AG04449 (cell line): ENCODE results near the gene BCL11A.

Experiments
- CTCF ChIA-PET: fragments of 350-600 bp; formaldehyde crosslinking; extraction: SDS; loops from one replicate; lab custom pipeline; 2021; ENCODE audit warnings: antibody characterized with exemption; lab: Yijun Ruan, JAX
- POLR2A ChIA-PET: fragments of 400-600, 350-600 bp; formaldehyde crosslinking; extraction: SDS; loops from one replicate; lab custom pipeline; 2020; ENCODE audit warnings: antibody characterized with exemption, inconsistent platforms; lab: Yijun Ruan, JAX
- DNase-seq: peaks from one replicate; pipeline ENCODE4 v3.0.0-alpha.2; 2010; ENCODE audit warnings: low read depth, low spot score
- H3K4me3 ChIP-seq: 2 replicates; pipeline ENCODE4 v1.5.1; 2011; ENCODE audit warnings: low read depth, mild to moderate bottlenecking, control low read depth, low read length
- TF ChIP-seq, protein P1 (sequence below): IDR thresholded peaks from one replicate; pipeline ENCODE4 v1.5.1; 2011; ENCODE audit warnings: mild to moderate bottlenecking, moderate library complexity, low read length, control low read depth, inconsistent platforms; ENCODE audit not compliant: insufficient read depth; ENCODE audit errors: missing control alignments

BCL11A gene

DNA sequence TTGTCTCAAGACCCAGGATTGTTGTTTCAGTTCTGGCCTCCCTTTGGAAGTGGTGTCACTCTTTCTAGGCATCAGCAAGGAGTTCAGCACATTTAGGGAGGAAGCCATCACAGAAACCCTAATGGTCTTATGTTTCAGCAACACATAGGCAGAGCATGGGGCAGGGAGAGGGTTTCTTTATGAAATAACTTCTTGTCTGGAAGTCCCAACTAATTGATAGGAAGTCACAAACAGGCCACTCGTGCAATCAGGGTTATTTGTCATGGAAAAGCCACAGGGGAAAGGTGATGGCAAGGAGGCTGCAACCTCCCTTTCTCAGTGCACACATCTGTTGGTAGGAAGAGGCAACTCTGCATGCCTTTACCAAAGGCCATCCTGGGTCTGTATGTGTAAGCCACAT is 103.0 kb downstream of the BCL11A start:
- ChIA-PET CTCF (no interaction called here), POLR2A (no interaction called here)
- no peak overlapping the region for H3K4me3 ChIP-seq
- no peak for DNase-seq
- TF ChIP-seq, protein P1, sequence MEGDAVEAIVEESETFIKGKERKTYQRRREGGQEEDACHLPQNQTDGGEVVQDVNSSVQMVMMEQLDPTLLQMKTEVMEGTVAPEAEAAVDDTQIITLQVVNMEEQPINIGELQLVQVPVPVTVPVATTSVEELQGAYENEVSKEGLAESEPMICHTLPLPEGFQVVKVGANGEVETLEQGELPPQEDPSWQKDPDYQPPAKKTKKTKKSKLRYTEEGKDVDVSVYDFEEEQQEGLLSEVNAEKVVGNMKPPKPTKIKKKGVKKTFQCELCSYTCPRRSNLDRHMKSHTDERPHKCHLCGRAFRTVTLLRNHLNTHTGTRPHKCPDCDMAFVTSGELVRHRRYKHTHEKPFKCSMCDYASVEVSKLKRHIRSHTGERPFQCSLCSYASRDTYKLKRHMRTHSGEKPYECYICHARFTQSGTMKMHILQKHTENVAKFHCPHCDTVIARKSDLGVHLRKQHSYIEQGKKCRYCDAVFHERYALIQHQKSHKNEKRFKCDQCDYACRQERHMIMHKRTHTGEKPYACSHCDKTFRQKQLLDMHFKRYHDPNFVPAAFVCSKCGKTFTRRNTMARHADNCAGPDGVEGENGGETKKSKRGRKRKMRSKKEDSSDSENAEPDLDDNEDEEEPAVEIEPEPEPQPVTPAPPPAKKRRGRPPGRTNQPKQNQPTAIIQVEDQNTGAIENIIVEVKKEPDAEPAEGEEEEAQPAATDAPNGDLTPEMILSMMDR, result no peak

DNA sequence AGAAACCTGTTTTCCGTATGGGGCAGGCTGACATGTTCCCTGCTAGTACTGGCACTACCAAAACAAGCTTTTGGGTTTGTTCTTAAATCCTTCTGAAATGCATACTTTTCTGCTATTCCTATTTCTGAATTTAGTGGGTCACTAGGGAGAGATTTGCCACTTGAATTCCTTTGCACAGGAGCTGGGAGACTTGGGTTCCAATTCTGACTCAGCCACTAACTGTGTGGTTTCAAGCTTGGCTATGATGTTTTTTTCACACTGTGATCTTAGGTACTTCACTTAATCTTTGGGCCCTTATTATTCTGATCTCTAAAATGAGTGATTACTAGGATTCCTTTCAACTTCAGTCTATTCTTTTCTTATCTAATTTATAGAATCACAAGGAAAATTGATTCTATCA is 105.5 kb downstream of the BCL11A start:
- TF ChIP-seq, protein P1, result no peak
- POLR2A ChIA-PET, result no interaction called here
- DNase-seq, result no peak
- H3K4me3 ChIP-seq, result no peak overlapping the region
- CTCF ChIA-PET, result interaction anchor here (1.0 to 1.5 kb wide), 2 partner anchors 10 to 14 kb away, joined by 4 to 6 read pairs; no protein-coding TSS in a partner anchor

DNA sequence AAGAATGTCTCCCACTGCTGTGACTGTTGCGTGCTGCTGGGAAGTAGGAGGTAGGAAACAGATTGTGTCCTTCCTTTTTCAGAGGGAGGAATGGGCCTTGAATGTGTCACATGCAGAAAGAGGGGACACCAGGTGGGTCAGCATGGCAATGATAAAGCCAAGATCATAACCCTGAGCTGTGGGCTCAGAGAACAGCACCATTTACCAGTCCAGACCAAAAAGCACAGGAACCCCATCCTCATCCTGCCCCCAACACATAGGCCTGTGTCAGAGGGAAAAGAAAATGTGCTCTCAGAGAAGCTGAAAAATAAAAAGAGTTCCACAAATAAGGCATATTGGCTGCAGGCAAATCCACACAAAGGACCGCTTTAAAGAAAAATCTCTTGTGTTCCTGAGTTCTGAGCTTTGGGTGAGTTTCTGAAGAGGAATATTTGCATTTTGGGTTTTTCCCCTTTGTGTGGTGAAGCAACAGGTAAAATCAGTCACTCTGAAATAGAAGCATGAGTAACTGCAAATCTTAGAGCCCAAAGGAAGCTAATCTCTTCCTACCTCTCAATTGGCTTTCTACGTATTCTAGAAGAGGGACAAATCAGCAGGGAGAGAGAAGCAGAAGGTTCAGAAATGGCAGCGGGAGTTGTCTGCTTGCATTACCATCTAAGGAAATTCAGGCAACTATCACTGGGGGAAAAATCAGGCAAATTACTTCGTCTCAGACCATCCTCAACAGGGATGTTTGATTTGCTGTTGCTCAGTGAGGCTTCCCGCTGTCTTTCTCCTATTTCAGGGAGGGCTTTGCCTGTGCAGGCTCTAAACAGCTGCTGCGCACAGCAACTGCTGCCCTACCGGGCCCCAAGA is 106.8 kb downstream of the BCL11A start:
- DNase-seq, result no peak
- ChIA-PET POLR2A (no interaction called here), CTCF (interaction anchor here (1.2 to 1.6 kb wide), 2 partner anchors 10 to 99 kb away, joined by 3 read pairs; no protein-coding TSS in a partner anchor)
- H3K4me3 ChIP-seq, result no peak overlapping the region
- TF ChIP-seq, protein P1, result no peak

DNA sequence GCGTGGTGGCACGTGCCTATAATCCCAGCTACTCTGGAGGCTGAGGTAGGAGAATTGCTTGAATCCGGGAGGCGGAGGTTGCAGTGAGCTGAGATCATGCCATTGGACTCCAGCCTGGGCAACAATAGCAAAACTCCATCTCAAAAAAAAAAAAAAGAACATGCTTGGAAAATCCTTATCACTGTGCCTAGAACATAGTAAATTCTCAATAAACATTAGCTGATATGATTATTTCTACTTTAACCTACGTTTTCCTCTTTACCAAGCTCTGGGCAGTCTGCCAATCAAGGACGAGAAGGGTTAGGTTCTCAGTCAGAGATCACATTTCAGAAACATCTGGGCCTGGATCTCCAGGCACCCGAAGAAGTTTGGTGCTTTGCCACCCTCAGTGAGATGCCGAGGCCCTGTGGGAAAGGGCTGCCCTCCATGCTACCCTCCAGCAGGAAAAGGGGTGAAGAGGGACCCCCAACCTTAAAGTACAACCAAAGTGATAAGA is 107.7 kb downstream of the BCL11A start:
- no peak overlapping the region for H3K4me3 ChIP-seq
- POLR2A ChIA-PET, result no interaction called here
- DNase-seq, result no peak
- TF ChIP-seq, protein P1, result no peak
- CTCF ChIA-PET, result interaction anchor here (1.1 to 1.6 kb wide), 3 partner anchors 11 to 104 kb away, joined by 3 to 4 read pairs (median 3); no protein-coding TSS in a partner anchor

DNA sequence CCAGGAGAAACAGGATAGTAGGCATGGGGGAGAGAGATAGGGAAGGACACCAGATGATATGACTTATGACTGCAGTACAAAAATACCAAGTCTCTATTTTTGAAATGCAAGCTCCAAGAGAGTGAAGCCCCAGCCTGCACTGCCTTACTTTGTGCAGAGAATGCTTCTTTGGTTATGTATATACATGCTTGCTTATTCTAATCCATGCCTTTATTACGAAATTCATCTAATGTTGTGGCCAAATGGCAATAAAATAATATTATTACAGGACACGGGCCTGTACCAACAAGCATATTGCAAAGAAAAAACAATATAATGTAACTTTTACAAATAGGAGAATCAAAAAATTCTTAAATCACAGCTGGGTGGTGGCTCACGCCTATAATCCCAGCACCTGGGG is 110.8 kb downstream of the BCL11A start:
- peak; percentile 29 for DNase-seq
- CTCF ChIA-PET, result interaction anchor here (1.0 to 1.4 kb wide), 2 partner anchors 37 to 40 kb away, joined by 3 to 4 read pairs; no protein-coding TSS in a partner anchor
- TF ChIP-seq, protein P1, result no peak
- H3K4me3 ChIP-seq, result no peak overlapping the region
- POLR2A ChIA-PET, result no interaction called here

DNA sequence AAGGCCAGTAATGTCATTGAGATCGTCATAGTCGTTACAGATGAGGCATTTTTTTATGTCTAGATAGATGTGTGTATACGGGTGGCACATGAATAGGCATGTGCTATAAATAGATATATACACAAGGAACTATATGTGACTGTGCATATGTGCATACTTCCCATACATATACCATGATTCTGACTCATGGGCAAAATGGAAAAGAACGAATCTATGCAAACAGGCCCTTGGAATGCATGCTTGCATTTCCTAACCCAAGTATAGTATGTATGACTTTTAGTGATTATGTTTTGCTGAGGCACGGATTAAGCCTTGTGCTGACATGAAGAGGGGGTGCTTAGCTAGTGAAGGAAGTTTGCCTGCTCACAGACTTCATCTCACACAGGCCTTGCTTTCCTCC is 111.7 kb downstream of the BCL11A start:
- CTCF ChIA-PET, result interaction anchor here (1.4 to 1.5 kb wide), 2 partner anchors 36 to 42 kb away, joined by 3 to 4 read pairs; no protein-coding TSS in a partner anchor
- TF ChIP-seq, protein P1, result no peak
- no peak overlapping the region for H3K4me3 ChIP-seq
- POLR2A ChIA-PET, result no interaction called here
- DNase-seq, result peak; percentile 50
